HEK293 (cell line): ENCODE results near the gene TM7SF3.
A peak's percentile ranks its signal among the peaks of the same experiment; 100 is the strongest.

ENCODE experiments used
- CTCF ChIA-PET: fragments of 350-600 bp; formaldehyde crosslinking; extraction: SDS; loops from one replicate; lab custom pipeline; 2021; ENCODE audit warnings: antibody characterized with exemption; lab: Yijun Ruan, JAX
- POLR2A ChIA-PET: fragments of 300-600 bp; formaldehyde crosslinking; extraction: SDS; loops from one replicate; lab custom pipeline; 2020; ENCODE audit warnings: antibody characterized with exemption, inconsistent platforms; lab: Yijun Ruan, JAX
- H3K27ac ChIP-seq: fragments of 200-500 bp; sonication (Bioruptor generic); 2 replicates; pipeline ENCODE4 v1.5.1; 2014; ENCODE audit warnings: low read depth, low read length, control low read depth, inconsistent platforms; ENCODE audit errors: extremely low read depth
- H3K36me3 ChIP-seq, 2 experiments: fragments of 200-500 bp in 1 of 2; sonication (Bioruptor generic) in 1 of 2; 1 replicate in 1 of 2; 2 replicates in 1 of 2; pipeline ENCODE4 v1.5.1; 2014 to 2017; ENCODE audit warnings: inconsistent platforms in 2 of 2, low read length in 2 of 2; ENCODE audit not compliant: control insufficient read depth in 2 of 2, insufficient read depth in 1 of 2
- H3K4me1 ChIP-seq: fragments of 200-500 bp; sonication (Bioruptor generic); 2 replicates; pipeline ENCODE4 v1.5.1; 2014; ENCODE audit warnings: mild to moderate bottlenecking, low read length, inconsistent platforms; ENCODE audit not compliant: control insufficient read depth, insufficient read depth
- H3K4me3 ChIP-seq: 2 replicates; pipeline ENCODE4 v1.5.1; 2011; ENCODE audit warnings: low read depth, mild to moderate bottlenecking, control low read depth, low read length, moderate library complexity
- H3K9me3 ChIP-seq: fragments of 200-500 bp; sonication (Bioruptor generic); 2 replicates; pipeline ENCODE4 v1.5.1; 2014; ENCODE audit warnings: low read depth, low read length, inconsistent platforms; ENCODE audit not compliant: control insufficient read depth, insufficient read depth
- BCL11B ChIP-seq: fragments of 450-650 bp; formaldehyde crosslinking; IDR thresholded peaks from 2 replicates; pipeline ENCODE4 v1.5.1; 2016; ENCODE audit warnings: low read depth, missing biosample characterization, missing genetic modification characterization
- MEIS1 ChIP-seq: sonication (generic); formaldehyde crosslinking; IDR thresholded peaks from 2 replicates; pipeline ENCODE4 v1.8.1; 2022; ENCODE audit warnings: missing genetic modification reagents, mild to moderate bottlenecking, borderline replicate concordance
- PRDM1 ChIP-seq: fragments of 450-650 bp; formaldehyde crosslinking; IDR thresholded peaks from 2 replicates; pipeline ENCODE4; 2016; ENCODE audit warnings: missing biosample characterization, missing genetic modification characterization
- RBAK ChIP-seq: fragments of 450-650 bp; formaldehyde crosslinking; IDR thresholded peaks from 2 replicates; pipeline ENCODE4 v1.5.1; 2016; ENCODE audit warnings: missing biosample characterization, missing genetic modification characterization
- TSHZ1 ChIP-seq: fragments of 450-650 bp; formaldehyde crosslinking; IDR thresholded peaks from 2 replicates; pipeline ENCODE4 v1.5.1; 2016; ENCODE audit warnings: missing biosample characterization, missing genetic modification characterization, borderline replicate concordance
- ZBTB21 ChIP-seq: fragments of 450-650 bp; formaldehyde crosslinking; IDR thresholded peaks from 2 replicates; pipeline ENCODE4 v1.5.1; 2017; ENCODE audit warnings: missing biosample characterization, missing genetic modification characterization
- ZBTB6 ChIP-seq: fragments of 450-650 bp; formaldehyde crosslinking; IDR thresholded peaks from 2 replicates; pipeline ENCODE4 v1.5.1; 2017; ENCODE audit warnings: missing biosample characterization, missing genetic modification characterization
- ZBTB7A ChIP-seq: fragments of 450-650 bp; formaldehyde crosslinking; IDR thresholded peaks from 2 replicates; pipeline ENCODE4 v1.5.1; 2016; ENCODE audit warnings: low read depth, missing biosample characterization, missing genetic modification characterization
- ZFHX2 ChIP-seq: fragments of 450-650 bp; formaldehyde crosslinking; conservative IDR thresholded peaks from 2 replicates; pipeline ENCODE4 v1.5.1; 2016; ENCODE audit warnings: missing biosample characterization, missing genetic modification characterization
- ZFP37 ChIP-seq: fragments of 450-650 bp; formaldehyde crosslinking; IDR thresholded peaks from 2 replicates; pipeline ENCODE4 v1.5.1; 2016; ENCODE audit warnings: missing biosample characterization, missing genetic modification characterization
- ZNF112 ChIP-seq: fragments of 450-650 bp; formaldehyde crosslinking; IDR thresholded peaks from 2 replicates; pipeline ENCODE4 v1.5.0; 2017; ENCODE audit warnings: missing biosample characterization, missing genetic modification characterization
- ZNF155 ChIP-seq: fragments of 450-650 bp; formaldehyde crosslinking; IDR thresholded peaks from 2 replicates; pipeline ENCODE4 v1.5.1; 2016; ENCODE audit warnings: missing biosample characterization, missing genetic modification characterization
- ZNF157 ChIP-seq: fragments of 450-650 bp; formaldehyde crosslinking; IDR thresholded peaks from 2 replicates; pipeline ENCODE4 v1.5.1; 2016; ENCODE audit warnings: missing biosample characterization, missing genetic modification characterization
- ZNF19 ChIP-seq: fragments of 450-650 bp; formaldehyde crosslinking; IDR thresholded peaks from 2 replicates; pipeline ENCODE4; 2016; ENCODE audit warnings: missing biosample characterization, missing genetic modification characterization, low read depth
- ZNF2 ChIP-seq: fragments of 450-650 bp; formaldehyde crosslinking; IDR thresholded peaks from 2 replicates; pipeline ENCODE4 v1.5.1; 2016; ENCODE audit warnings: missing biosample characterization, missing genetic modification characterization
- ZNF274 ChIP-seq, 2 experiments: fragments of 200-500 bp in 1 of 2; fragments of 450-650 bp in 1 of 2; sonication (Bioruptor generic) in 1 of 2; formaldehyde crosslinking in 1 of 2; IDR thresholded peaks; 2 replicates each; pipeline versions ENCODE4 v1.5.1 to v1.6.1; 2014 to 2016; ENCODE audit warnings: borderline replicate concordance in 1 of 2, inconsistent platforms in 1 of 2, low read length in 1 of 2, missing biosample characterization in 1 of 2, missing genetic modification characterization in 1 of 2
- ZNF366 ChIP-seq: fragments of 450-650 bp; formaldehyde crosslinking; conservative IDR thresholded peaks from 2 replicates; pipeline ENCODE4 v1.5.1; 2016; ENCODE audit warnings: missing biosample characterization, missing genetic modification characterization
- ZNF473 ChIP-seq: fragments of 450-650 bp; formaldehyde crosslinking; IDR thresholded peaks from 2 replicates; pipeline ENCODE4 v1.5.1; 2017; ENCODE audit warnings: missing biosample characterization, missing genetic modification characterization
- ZNF561 ChIP-seq: fragments of 450-650 bp; IDR thresholded peaks from 2 replicates; pipeline ENCODE4 v1.5.1; 2018; ENCODE audit warnings: missing biosample characterization, missing genetic modification characterization, borderline replicate concordance
- ZNF664 ChIP-seq: fragments of 450-650 bp; formaldehyde crosslinking; IDR thresholded peaks from 2 replicates; pipeline ENCODE4 v1.5.1; 2016; ENCODE audit warnings: missing biosample characterization, missing genetic modification characterization
- ZNF692 ChIP-seq: fragments of 450-650 bp; formaldehyde crosslinking; IDR thresholded peaks from 2 replicates; pipeline ENCODE4 v1.5.1; 2016; ENCODE audit warnings: missing biosample characterization, missing genetic modification characterization
- ZNF843 ChIP-seq: fragments of 450-650 bp; formaldehyde crosslinking; IDR thresholded peaks from 2 replicates; pipeline ENCODE4 v1.5.1; 2016; ENCODE audit warnings: missing biosample characterization, missing genetic modification characterization
- TF ChIP-seq, protein P1 (sequence below): fragments of 450-650 bp; formaldehyde crosslinking; IDR thresholded peaks from 2 replicates; pipeline ENCODE4 v1.5.1; 2017; ENCODE audit warnings: missing biosample characterization, missing genetic modification characterization
- TF ChIP-seq, protein P2 (sequence below): fragments of 450-650 bp; formaldehyde crosslinking; IDR thresholded peaks from 2 replicates; pipeline ENCODE4 v1.5.1; 2016; ENCODE audit warnings: missing biosample characterization, missing genetic modification characterization

Gene TM7SF3

DNA sequence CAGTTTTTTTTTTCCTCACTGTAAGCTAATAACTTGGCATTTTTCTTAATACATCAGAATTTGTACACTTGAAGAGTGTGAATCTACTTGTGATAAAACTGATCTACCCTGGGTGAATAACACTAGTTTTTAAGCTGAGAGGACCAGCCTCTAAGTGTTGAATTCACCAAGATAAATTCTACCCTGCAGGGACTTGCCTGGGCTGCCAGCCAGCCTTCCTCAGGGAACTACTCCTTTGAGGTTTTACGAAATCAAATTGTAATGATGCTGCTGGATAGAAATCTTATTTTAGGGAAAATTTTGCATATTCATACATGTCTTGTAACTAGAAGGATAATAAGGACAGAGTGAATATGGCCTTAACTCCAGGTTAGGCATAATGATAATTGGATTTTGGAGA is 10.1 kb upstream of the TM7SF3 start:
- POLR2A ChIA-PET, result no interaction called here
- Histone ChIP-seq H3K4me1 (peaks cover 11% of the 10 kb centered on the region; the same call in 1 of the 2 replicates), H3K9me3 (no peaks in the 10 kb centered on the region), H3K4me3 (no peak overlapping the region), H3K36me3 (peaks cover 20 to 25% of the 10 kb centered on the region in 2 experiments), H3K27ac (no peak overlapping the region)
- CTCF ChIA-PET, result interaction anchor here (0.6 to 1.3 kb wide), 3 partner anchors 9 to 278 kb away, joined by 3 to 6 read pairs (median 3); no protein-coding TSS in a partner anchor
- no peak for TF ChIP-seq MEIS1 (CRISPR knock-in tag)
- TF ChIP-seq, protein P1, sequence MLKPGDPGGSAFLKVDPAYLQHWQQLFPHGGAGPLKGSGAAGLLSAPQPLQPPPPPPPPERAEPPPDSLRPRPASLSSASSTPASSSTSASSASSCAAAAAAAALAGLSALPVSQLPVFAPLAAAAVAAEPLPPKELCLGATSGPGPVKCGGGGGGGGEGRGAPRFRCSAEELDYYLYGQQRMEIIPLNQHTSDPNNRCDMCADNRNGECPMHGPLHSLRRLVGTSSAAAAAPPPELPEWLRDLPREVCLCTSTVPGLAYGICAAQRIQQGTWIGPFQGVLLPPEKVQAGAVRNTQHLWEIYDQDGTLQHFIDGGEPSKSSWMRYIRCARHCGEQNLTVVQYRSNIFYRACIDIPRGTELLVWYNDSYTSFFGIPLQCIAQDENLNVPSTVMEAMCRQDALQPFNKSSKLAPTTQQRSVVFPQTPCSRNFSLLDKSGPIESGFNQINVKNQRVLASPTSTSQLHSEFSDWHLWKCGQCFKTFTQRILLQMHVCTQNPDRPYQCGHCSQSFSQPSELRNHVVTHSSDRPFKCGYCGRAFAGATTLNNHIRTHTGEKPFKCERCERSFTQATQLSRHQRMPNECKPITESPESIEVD (tag by site-specific recombination), result peak; percentile 28; the same call in 1 of the 2 replicates
- no peak for TF ChIP-seq ZNF155 (tag by site-specific recombination)

DNA sequence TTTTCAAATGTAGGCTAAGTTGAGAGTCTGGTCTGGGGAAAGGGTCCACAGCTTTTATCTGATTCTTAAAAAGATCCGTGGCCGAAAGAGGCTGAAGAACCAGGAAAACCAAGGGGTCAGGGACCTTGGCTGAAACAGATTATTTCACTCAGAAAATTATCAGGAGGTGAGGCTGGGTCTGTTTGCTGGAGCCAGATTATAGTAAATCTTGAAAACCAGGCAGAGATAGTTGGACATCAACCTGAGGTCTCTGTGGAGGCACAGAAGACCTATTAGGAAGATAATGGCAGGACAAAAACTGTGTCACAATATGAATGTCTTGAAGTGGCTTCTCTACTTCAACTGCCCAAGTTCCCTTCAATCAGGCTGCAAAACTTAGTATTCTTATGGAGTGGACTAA is 6.6 kb upstream of the TM7SF3 start:
- peaks cover 11% of the 10 kb centered on the region; the same call in 1 of the 2 replicates for H3K4me1 ChIP-seq
- H3K9me3 ChIP-seq, result no peaks in the 10 kb centered on the region
- H3K27ac ChIP-seq, result no peak overlapping the region
- no peaks in the 10 kb centered on the region for H3K36me3 ChIP-seq
- CTCF ChIA-PET, result interaction anchor here (0.7 to 1.2 kb wide), 4 partner anchors 17 to 685 kb away, joined by 3 to 4 read pairs (median 4); no protein-coding TSS in a partner anchor
- no peak overlapping the region for H3K4me3 ChIP-seq
- TF ChIP-seq ZFHX2 (tag by site-specific recombination) (no peak), ZNF664 (no peak), ZFP37 (tag by site-specific recombination) (no peak), ZBTB21 (tag by site-specific recombination) (no peak), ZNF366 (tag by site-specific recombination) (no peak), ZNF843 (tag by site-specific recombination) (no peak), PRDM1 (no peak), ZNF157 (no peak), ZBTB6 (tag by site-specific recombination) (no peak), ZNF692 (tag by site-specific recombination) (no peak), ZNF19 (tag by site-specific recombination) (no peak), RBAK (tag by site-specific recombination) (no peak), BCL11B (no peak), ZNF561 (tag by site-specific recombination) (no peak)
- TF ChIP-seq, protein P2, sequence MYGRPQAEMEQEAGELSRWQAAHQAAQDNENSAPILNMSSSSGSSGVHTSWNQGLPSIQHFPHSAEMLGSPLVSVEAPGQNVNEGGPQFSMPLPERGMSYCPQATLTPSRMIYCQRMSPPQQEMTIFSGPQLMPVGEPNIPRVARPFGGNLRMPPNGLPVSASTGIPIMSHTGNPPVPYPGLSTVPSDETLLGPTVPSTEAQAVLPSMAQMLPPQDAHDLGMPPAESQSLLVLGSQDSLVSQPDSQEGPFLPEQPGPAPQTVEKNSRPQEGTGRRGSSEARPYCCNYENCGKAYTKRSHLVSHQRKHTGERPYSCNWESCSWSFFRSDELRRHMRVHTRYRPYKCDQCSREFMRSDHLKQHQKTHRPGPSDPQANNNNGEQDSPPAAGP (tag by site-specific recombination), result no peak
- POLR2A ChIA-PET, result no interaction called here

GRCh38 chr12:27018037-27018436 is 3.9 kb upstream of the TM7SF3 start:
- H3K4me3 ChIP-seq, result no peak overlapping the region
- H3K27ac ChIP-seq, result no peak overlapping the region
- H3K4me1 ChIP-seq, result peaks cover 3% of the 10 kb centered on the region; the same call in 1 of the 2 replicates
- H3K36me3 ChIP-seq, result no peaks in the 10 kb centered on the region
- POLR2A ChIA-PET, result no interaction called here
- no peaks in the 10 kb centered on the region for H3K9me3 ChIP-seq
- CTCF ChIA-PET, result interaction anchor here (0.7 to 5.8 kb wide), 4 partner anchors 9 to 289 kb away, joined by 3 to 65 read pairs (median 4); no protein-coding TSS in a partner anchor
- TF ChIP-seq ZBTB7A (tag by site-specific recombination), result no peak
- TF ChIP-seq ZNF274 (IDR thresholded peaks at IDR 0.05; ENCODE audit: low read length), result no peak
- TF ChIP-seq ZNF274 (tag by site-specific recombination; IDR thresholded peaks at IDR 0.05; ENCODE audit: borderline replicate concordance), result no peak
- no peak for TF ChIP-seq ZNF112
- TF ChIP-seq ZNF2 (tag by site-specific recombination), result no peak
- no peak for TF ChIP-seq TSHZ1 (tag by site-specific recombination)
- no peak for TF ChIP-seq ZNF473 (tag by site-specific recombination)
